GM12875 (cell line): ENCODE measurements around the gene PRRX1.
A peak's percentile ranks its signal among the peaks of the same experiment; 100 is the strongest.

ENCODE experiments used
- H3K4me3 ChIP-seq: one replicate; pipeline ENCODE4 v1.5.1; 2011; ENCODE audit warnings: low read depth, low read length, control low read depth
- CTCF ChIP-seq: IDR thresholded peaks from 2 replicates; pipeline ENCODE4 v1.5.1; 2011; ENCODE audit warnings: low read depth, mild to moderate bottlenecking, control low read depth, inconsistent platforms, low read length, moderate library complexity, borderline replicate concordance; ENCODE audit not compliant: insufficient read depth

PRRX1 gene

GRCh38 chr1:170666541-170667254, 2.8 kb downstream of the PRRX1 start:
- TF ChIP-seq CTCF: no peak
- no peak overlapping the region for H3K4me3 ChIP-seq

GRCh38 chr1:170668209-170669106, 4.5 kb downstream of the PRRX1 start:
- no peak for TF ChIP-seq CTCF
- no peak overlapping the region for H3K4me3 ChIP-seq

GRCh38 chr1:170669107-170669445, 5.1 kb downstream of the PRRX1 start:
- H3K4me3 ChIP-seq: no peak overlapping the region
- no peak for TF ChIP-seq CTCF

- no peak overlapping the region for H3K4me3 ChIP-seq
- TF ChIP-seq CTCF: no peak
These were observed 5.9 kb downstream of the PRRX1 start for GRCh38 chr1:170669586-170670530.

GRCh38 chr1:170670802-170671628, 7.1 kb downstream of the PRRX1 start:
- no peak overlapping the region for H3K4me3 ChIP-seq
- peak; percentile 59 for TF ChIP-seq CTCF

- no peak for TF ChIP-seq CTCF
- no peak overlapping the region for H3K4me3 ChIP-seq
These were observed 7.7 kb downstream of the PRRX1 start for GRCh38 chr1:170671629-170671963.
